Ishikawa (cell line): ENCODE results near the gene MAML1.

ENCODE experiments used
- CEBPB ChIP-seq: IDR thresholded peaks from 2 replicates; pipeline ENCODE4 v1.6.1; 2012
- CREB1 ChIP-seq: IDR thresholded peaks from 2 replicates; pipeline ENCODE4 v1.6.1; 2012; ENCODE audit warnings: low read depth
- EGR1 ChIP-seq: IDR thresholded peaks from 2 replicates; pipeline ENCODE4 v1.6.1; 2012
- EP300 ChIP-seq: IDR thresholded peaks from 2 replicates; pipeline ENCODE4 v1.6.1; 2012; ENCODE audit warnings: borderline replicate concordance
- FOXM1 ChIP-seq: IDR thresholded peaks from 2 replicates; pipeline ENCODE4 v1.6.1; 2012; ENCODE audit warnings: low read depth, borderline replicate concordance
- MAX ChIP-seq: IDR thresholded peaks from 2 replicates; pipeline ENCODE4 v1.6.1; 2012
- RAD21 ChIP-seq: IDR thresholded peaks from 2 replicates; pipeline ENCODE4 v1.6.1; 2012; ENCODE audit warnings: low read depth
- REST ChIP-seq: IDR thresholded peaks from 2 replicates; pipeline ENCODE4 v1.6.1; 2012; ENCODE audit warnings: low read depth, mild to moderate bottlenecking
- TAF1 ChIP-seq: IDR thresholded peaks from 2 replicates; pipeline ENCODE4 v1.6.1; 2012; ENCODE audit warnings: low read depth, mild to moderate bottlenecking
- TCF12 ChIP-seq: IDR thresholded peaks from 2 replicates; pipeline ENCODE4 v1.6.1; 2012; ENCODE audit warnings: low read depth
- TEAD4 ChIP-seq: IDR thresholded peaks from 2 replicates; pipeline ENCODE4 v1.6.1; 2012
- YY1 ChIP-seq: IDR thresholded peaks from 2 replicates; pipeline ENCODE4 v1.6.1; 2012; ENCODE audit warnings: low read depth
- ZBTB7A ChIP-seq: IDR thresholded peaks from 2 replicates; pipeline ENCODE4 v1.6.1; 2012; ENCODE audit warnings: low read depth
- TF ChIP-seq, protein P1 (sequence below): IDR thresholded peaks from 2 replicates; pipeline ENCODE4 v1.6.1; 2012

DNA sequence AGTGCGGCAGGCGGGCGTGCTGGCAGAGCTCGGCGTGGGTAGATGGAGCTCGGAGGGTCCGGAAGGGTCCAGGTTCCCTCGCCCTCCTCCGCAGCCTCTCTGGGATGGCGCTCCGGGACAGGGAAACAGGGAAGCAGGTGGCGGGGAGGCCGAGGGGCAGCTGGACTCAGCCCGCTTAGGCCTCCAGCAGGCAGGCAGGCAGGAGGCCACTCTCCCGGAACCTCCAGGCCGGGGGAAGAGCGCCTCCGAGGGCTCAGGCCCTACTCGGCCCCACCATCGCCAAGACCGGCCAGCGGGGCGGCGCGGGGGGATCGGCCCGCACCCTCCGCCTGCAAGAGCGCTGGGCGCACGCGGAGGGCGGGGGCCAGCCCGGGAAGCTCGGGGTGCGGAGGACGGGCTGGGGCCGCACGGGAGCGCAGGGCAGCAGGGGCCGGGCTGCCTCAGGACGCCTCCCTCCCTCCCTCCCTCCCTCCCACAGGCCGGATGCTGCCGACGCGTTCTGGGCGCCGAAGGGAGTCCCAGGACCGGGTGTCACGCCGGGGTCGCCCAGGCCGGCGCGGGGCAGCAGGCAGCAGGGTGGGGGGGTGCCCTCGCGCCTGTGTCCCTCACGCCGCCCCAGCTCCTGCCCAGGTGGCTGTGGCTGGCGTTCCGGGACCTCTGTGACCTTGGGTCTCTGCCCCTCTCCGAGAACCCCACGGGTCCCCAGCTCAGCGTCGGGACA lies 73.1 kb downstream of the MAML1 start:
- TF ChIP-seq TCF12 (no peak), REST (no peak), MAX (no peak; the same call in 1 of the 2 replicates), TAF1 (no peak), EGR1 (no peak), ZBTB7A (no peak), RAD21 (no peak), EP300 (no peak), TEAD4 (no peak), YY1 (no peak), CREB1 (no peak), CEBPB (no peak), FOXM1 (no peak)
- TF ChIP-seq, protein P1, sequence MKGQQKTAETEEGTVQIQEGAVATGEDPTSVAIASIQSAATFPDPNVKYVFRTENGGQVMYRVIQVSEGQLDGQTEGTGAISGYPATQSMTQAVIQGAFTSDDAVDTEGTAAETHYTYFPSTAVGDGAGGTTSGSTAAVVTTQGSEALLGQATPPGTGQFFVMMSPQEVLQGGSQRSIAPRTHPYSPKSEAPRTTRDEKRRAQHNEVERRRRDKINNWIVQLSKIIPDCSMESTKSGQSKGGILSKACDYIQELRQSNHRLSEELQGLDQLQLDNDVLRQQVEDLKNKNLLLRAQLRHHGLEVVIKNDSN, result no peak
